Gastrocnemius medialis (tissue), 4 donors: Measurements from ENCODE around the gene IFIT5. TPM values are rescaled to one million over a fixed set of nuclear protein-coding genes. Genes with fewer than 3 reads are reported as not detected.
"Not testable (repeated sequence)": the region's sequence is repeated elsewhere in the genome, so short reads cannot be mapped to it uniquely, and the experiment has no call there.

Source experiments
- ATAC-seq, 2 donors: fragments of 150-250 bp; one replicate each; pipeline ENCODE4 v1.9.1; 2016
- DNase-seq, 2 donors: peaks; one replicate each; pipeline ENCODE4 v3.0.0-alpha.2; 2019
- H3K27ac ChIP-seq, 4 donors: fragments of 200-600 bp; sonication (generic); 1 replicate in 1 of 4; 2 replicates in 3 of 4; pipeline ENCODE4 v1.5.1; 2016 to 2018; ENCODE audit warnings: mild to moderate bottlenecking in 2 of 4, moderate library complexity in 1 of 4
- H3K27me3 ChIP-seq, 3 donors: fragments of 200-600 bp; sonication (generic) in 2 of 3; 1 replicate in 1 of 3; 2 replicates in 2 of 3; pipeline versions ENCODE4 v1.5.1 to v1.6.0; 2016 to 2019; ENCODE audit warnings: mild to moderate bottlenecking in 1 of 3, moderate library complexity in 1 of 3
- H3K36me3 ChIP-seq, 2 donors: fragments of 200-600 bp; sonication (generic) in 1 of 2; one replicate each; pipeline ENCODE4 v1.5.1; 2017 to 2018
- H3K4me1 ChIP-seq, 2 donors: fragments of 200-600 bp; sonication (generic) in 1 of 2; one replicate each; pipeline ENCODE4 v1.5.1; 2016 to 2017; ENCODE audit warnings: mild to moderate bottlenecking in 2 of 2
- H3K4me3 ChIP-seq, 4 donors: fragments of 200-600 bp; sonication (generic) in 3 of 4; 1 replicate in 1 of 4; 2 replicates in 3 of 4; pipeline ENCODE4 v1.5.1; 2016 to 2019; ENCODE audit warnings: mild to moderate bottlenecking in 2 of 4
- H3K9me3 ChIP-seq, 3 donors: fragments of 200-600 bp; sonication (generic) in 2 of 3; 1 replicate in 1 of 3; 2 replicates in 2 of 3; pipeline ENCODE4 v1.5.1; 2016 to 2019
- CTCF ChIP-seq, 5 experiments: fragments of 450-650 bp in 3 of 5; fragments of 200-600 bp in 2 of 5; sonication (generic) in 2 of 5; IDR thresholded peaks in 4 of 5; conservative IDR thresholded peaks in 1 of 5; 1 replicate in 4 of 5; 2 replicates in 1 of 5; pipeline ENCODE4 v1.5.1; 2016 to 2019; ENCODE audit warnings: antibody characterized with exemption in 5 of 5, mild to moderate bottlenecking in 3 of 5, moderate library complexity in 3 of 5
- POLR2A ChIP-seq, 2 donors: fragments of 450-650 bp; IDR thresholded peaks; one replicate each; pipeline ENCODE4 v1.6.1; 2017; ENCODE audit warnings: antibody characterized with exemption in 2 of 2, mild to moderate bottlenecking in 2 of 2, moderate library complexity in 2 of 2
- in situ Hi-C, 4 donors: fragments of 200-750 bp; cut with MboI; loops; one replicate each; pipeline versions ENCODE4 v1.15.0 to v1.8.0; 2017; ENCODE audit warnings: low sequenced_read_pairs in 4 of 4
- intact Hi-C: fragments of 100-400 bp; cut with DNase I; formaldehyde crosslinking; loops from one replicate; pipeline ENCODE4 v1.15.1; 2023; ENCODE audit warnings: low total_unique reads
- total RNA-seq, 4 donors: library from RNA; depleted of rRNA; stranded (reverse); fragments of >200 nt; gene quantifications; one replicate each; pipeline versions ENCODE4 v1.1.0 to v1.2.3, GENCODE V29; 2016

Gene IFIT5
- total RNA-seq, 4 donors from 2014 or later: 2.4 to 5.5 (median 3.3) TPM

GRCh38 chr10:89388806-89389205 lies 25.6 kb upstream of the IFIT5 start:
- TF ChIP-seq POLR2A (IDR thresholded peaks at IDR 0.05) (no peak), CTCF (IDR thresholded peaks at IDR 0.05 in 4 of 5, conservative IDR thresholded peaks at IDR 0.05 in 1 of 5) (no peak)
- H3K4me1 ChIP-seq: peaks cover 30 to 32% of the 10 kb centered on the region in 2 donors
- intact Hi-C loops: no loop called here
- in situ Hi-C loops: loop anchor here in 1 of 4 donors (25.0 kb wide), 1 partner anchor 102 kb away; no protein-coding TSS in a partner anchor
- H3K9me3 ChIP-seq: no peaks in the 10 kb centered on the region
- H3K36me3 ChIP-seq: no peaks in the 10 kb centered on the region
- no peaks in the 10 kb centered on the region for H3K27me3 ChIP-seq
- no peak for ATAC-seq
- H3K4me3 ChIP-seq: no peak overlapping the region
- H3K27ac ChIP-seq: no peak overlapping the region
- DNase-seq: no peak

GRCh38 chr10:89389254-89389653 lies 25.1 kb upstream of the IFIT5 start:
- Histone ChIP-seq H3K9me3 (no peaks in the 10 kb centered on the region), H3K27ac (no peak overlapping the region)

GRCh38 chr10:89390476-89391225 lies 23.7 kb upstream of the IFIT5 start:
- intact Hi-C loops (no loop called here), in situ Hi-C loops (loop anchor here in 1 of 4 donors (25.0 kb wide), 1 partner anchor 103 kb away; no protein-coding TSS in a partner anchor)
- peak overlapping the region; percentile 72 to 86 (median 84) for H3K27ac ChIP-seq
- ATAC-seq (no peak), DNase-seq (no peak)
- no peak overlapping the region for H3K4me3 ChIP-seq
- no peaks in the 10 kb centered on the region for H3K9me3 ChIP-seq
- no peaks in the 10 kb centered on the region for H3K27me3 ChIP-seq
- H3K36me3 ChIP-seq: no peaks in the 10 kb centered on the region
- H3K4me1 ChIP-seq: peaks cover 40 to 43% of the 10 kb centered on the region in 2 donors
- TF ChIP-seq CTCF (IDR thresholded peaks at IDR 0.05 in 4 of 5, conservative IDR thresholded peaks at IDR 0.05 in 1 of 5): no peak
- TF ChIP-seq POLR2A (IDR thresholded peaks at IDR 0.05): no peak

More at GRCh38 chr10:89389254-89389653, 25.1 kb upstream of the IFIT5 start:
- in situ Hi-C loops (loop anchor here in 1 of 4 donors (25.0 kb wide), 1 partner anchor 102 kb away; no protein-coding TSS in a partner anchor), intact Hi-C loops (no loop called here)
- DNase-seq: no peak
- H3K4me1 ChIP-seq: peaks cover 34 to 37% of the 10 kb centered on the region in 2 donors
- TF ChIP-seq POLR2A (IDR thresholded peaks at IDR 0.05) (no peak), CTCF (IDR thresholded peaks at IDR 0.05 in 4 of 5, conservative IDR thresholded peaks at IDR 0.05 in 1 of 5) (peak in 3 of 5 experiments; percentile 16 to 34 (median 21))
- H3K4me3 ChIP-seq: no peak overlapping the region
- ATAC-seq: no peak
- H3K27me3 ChIP-seq: no peaks in the 10 kb centered on the region
- H3K36me3 ChIP-seq: no peaks in the 10 kb centered on the region

GRCh38 chr10:89391226-89391576 lies 23.2 kb upstream of the IFIT5 start:
- H3K27me3 ChIP-seq, H3K9me3 ChIP-seq, H3K36me3 ChIP-seq, intact Hi-C loops, DNase-seq, H3K4me3 ChIP-seq, ATAC-seq: not testable (repeated sequence)
- Histone ChIP-seq H3K27ac (peak overlapping the region; percentile 72 to 86 (median 84)), H3K4me1 (peaks cover 40 to 43% of the 10 kb centered on the region in 2 donors)
- in situ Hi-C loops: loop anchor here in 1 of 4 donors (25.0 kb wide), 1 partner anchor 104 kb away; no protein-coding TSS in a partner anchor
